OCI-M2 (cell line): Measurements from ENCODE around the gene PFKL.

ENCODE experiments used
- DNase-seq: peaks from one replicate; lab custom pipeline; 2025; ENCODE audit not compliant: unreplicated experiment; lab: John Stamatoyannopoulos, UW

The PFKL gene

GRCh38 chr21:44374601-44375280 is 74.9 kb downstream of the PFKL start:
- DNase-seq = no peak

GRCh38 chr21:44375281-44375651 is 75.4 kb downstream of the PFKL start:
- DNase-seq = no peak

GRCh38 chr21:44375761-44376241 is 75.9 kb downstream of the PFKL start:
- DNase-seq = no peak

DNA sequence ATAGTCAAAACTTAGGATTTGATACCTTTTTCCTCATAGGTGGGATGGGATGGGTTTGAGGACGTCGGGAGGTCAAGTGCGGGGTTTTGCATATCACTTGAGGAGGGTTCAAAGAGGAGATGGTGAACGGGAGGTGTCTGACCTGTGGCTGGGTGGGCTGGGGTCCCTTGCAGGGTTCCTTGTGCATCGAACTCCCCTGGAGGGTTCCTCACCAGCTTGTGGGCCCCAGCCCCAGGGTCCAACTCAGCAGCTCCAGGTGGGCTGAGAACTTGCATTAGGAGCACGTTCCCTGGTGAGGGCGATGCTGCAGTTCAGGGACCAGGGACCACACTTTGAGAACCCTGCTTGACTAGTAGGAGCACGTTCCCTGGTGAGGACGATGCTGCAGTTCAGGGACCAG is 76.8 kb downstream of the PFKL start:
- no peak for DNase-seq
